Tibial nerve (tissue), 4 donors: Measurements from ENCODE around the gene PRR15L.

Source experiments
- EP300 ChIP-seq, 2 donors: sonication (generic); formaldehyde crosslinking; IDR thresholded peaks; one replicate each; pipeline ENCODE4 v1.6.1; 2017; ENCODE audit warnings: antibody characterized with exemption in 2 of 2, mild to moderate bottlenecking in 1 of 2
- POLR2A ChIP-seq, 2 donors: fragments of 450-650 bp; IDR thresholded peaks; one replicate each; pipeline ENCODE4 v1.6.1; 2017; ENCODE audit warnings: antibody characterized with exemption in 2 of 2, mild to moderate bottlenecking in 2 of 2, moderate library complexity in 2 of 2
- TF ChIP-seq, protein P1 (sequence below), 5 experiments: fragments of 200-600 bp in 3 of 5; fragments of 450-650 bp in 2 of 5; sonication (generic) in 3 of 5; IDR thresholded peaks; one replicate each; pipeline ENCODE4 v1.5.1; 2016 to 2019; ENCODE audit warnings: antibody characterized with exemption in 5 of 5, mild to moderate bottlenecking in 3 of 5, moderate library complexity in 2 of 5

GRCh38 chr17:47945529-47946508 lies 11.9 kb downstream of the PRR15L start:
- TF ChIP-seq, protein P1, sequence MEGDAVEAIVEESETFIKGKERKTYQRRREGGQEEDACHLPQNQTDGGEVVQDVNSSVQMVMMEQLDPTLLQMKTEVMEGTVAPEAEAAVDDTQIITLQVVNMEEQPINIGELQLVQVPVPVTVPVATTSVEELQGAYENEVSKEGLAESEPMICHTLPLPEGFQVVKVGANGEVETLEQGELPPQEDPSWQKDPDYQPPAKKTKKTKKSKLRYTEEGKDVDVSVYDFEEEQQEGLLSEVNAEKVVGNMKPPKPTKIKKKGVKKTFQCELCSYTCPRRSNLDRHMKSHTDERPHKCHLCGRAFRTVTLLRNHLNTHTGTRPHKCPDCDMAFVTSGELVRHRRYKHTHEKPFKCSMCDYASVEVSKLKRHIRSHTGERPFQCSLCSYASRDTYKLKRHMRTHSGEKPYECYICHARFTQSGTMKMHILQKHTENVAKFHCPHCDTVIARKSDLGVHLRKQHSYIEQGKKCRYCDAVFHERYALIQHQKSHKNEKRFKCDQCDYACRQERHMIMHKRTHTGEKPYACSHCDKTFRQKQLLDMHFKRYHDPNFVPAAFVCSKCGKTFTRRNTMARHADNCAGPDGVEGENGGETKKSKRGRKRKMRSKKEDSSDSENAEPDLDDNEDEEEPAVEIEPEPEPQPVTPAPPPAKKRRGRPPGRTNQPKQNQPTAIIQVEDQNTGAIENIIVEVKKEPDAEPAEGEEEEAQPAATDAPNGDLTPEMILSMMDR (IDR thresholded peaks at IDR 0.05): no peak
- TF ChIP-seq POLR2A (IDR thresholded peaks at IDR 0.05) (no peak), EP300 (IDR thresholded peaks at IDR 0.05) (no peak)
